ENCODE results near the gene SUMF1. TPM values are rescaled to one million over a fixed set of nuclear protein-coding genes. Genes with fewer than 3 reads are reported as not detected.

Gene SUMF1
- total RNA-seq, 4 donors from 2014 or later = 15.7 to 28.9 (median 26.8) TPM

GRCh38 chr3:4409971-4410573 is 57.0 kb downstream of the SUMF1 start:
- DNase-seq = no peak
- Histone ChIP-seq H3K4me1 (no peaks in the 10 kb centered on the region), H3K4me3 (no peak overlapping the region), H3K27ac (no peak overlapping the region), H3K27me3 (no peaks in the 10 kb centered on the region), H3K9me3 (no peaks in the 10 kb centered on the region), H3K36me3 (peaks cover 0 to 4% (median 0%) of the 10 kb centered on the region in 3 donors)
- TF ChIP-seq CTCF (IDR thresholded peaks at IDR 0.05) = no peak
- no peak for TF ChIP-seq POLR2A (IDR thresholded peaks at IDR 0.05)

- TF ChIP-seq CTCF (IDR thresholded peaks at IDR 0.05) = no peak
- no peak for TF ChIP-seq POLR2A (IDR thresholded peaks at IDR 0.05)
- H3K4me3 ChIP-seq = no peak overlapping the region
- H3K27ac ChIP-seq = no peak overlapping the region
- H3K36me3 ChIP-seq = no peaks in the 10 kb centered on the region
- DNase-seq = no peak
- H3K9me3 ChIP-seq = no peaks in the 10 kb centered on the region
- no peaks in the 10 kb centered on the region for H3K4me1 ChIP-seq
- no peaks in the 10 kb centered on the region for H3K27me3 ChIP-seq
Observed at GRCh38 chr3:4409415-4409814, 57.7 kb downstream of the SUMF1 start.

- Histone ChIP-seq H3K9me3 (no peaks in the 10 kb centered on the region), H3K36me3 (no peaks in the 10 kb centered on the region), H3K4me3 (no peak overlapping the region), H3K4me1 (no peaks in the 10 kb centered on the region), H3K27ac (no peak overlapping the region), H3K27me3 (no peaks in the 10 kb centered on the region)
- DNase-seq = no peak
- TF ChIP-seq POLR2A (IDR thresholded peaks at IDR 0.05) = no peak
Observed at GRCh38 chr3:4408958-4409357, 58.1 kb downstream of the SUMF1 start.

- Histone ChIP-seq H3K27me3 (no peaks in the 10 kb centered on the region), H3K4me1 (no peaks in the 10 kb centered on the region), H3K36me3 (peaks cover 0 to 9% (median 0%) of the 10 kb centered on the region in 3 donors), H3K4me3 (no peak overlapping the region), H3K27ac (no peak overlapping the region), H3K9me3 (no peaks in the 10 kb centered on the region)
- TF ChIP-seq POLR2A (IDR thresholded peaks at IDR 0.05) (no peak), CTCF (IDR thresholded peaks at IDR 0.05) (no peak)
- no peak for DNase-seq
Observed at GRCh38 chr3:4407941-4408340, 59.1 kb downstream of the SUMF1 start.

GRCh38 chr3:4406746-4407568 is 60.1 kb downstream of the SUMF1 start:
- no peaks in the 10 kb centered on the region for H3K4me1 ChIP-seq
- H3K27ac ChIP-seq = no peak overlapping the region
- H3K27me3 ChIP-seq = no peaks in the 10 kb centered on the region
- no peak overlapping the region for H3K4me3 ChIP-seq
- H3K9me3 ChIP-seq = no peaks in the 10 kb centered on the region
- no peak for DNase-seq
- peaks cover 0 to 10% (median 0%) of the 10 kb centered on the region in 3 donors for H3K36me3 ChIP-seq
- TF ChIP-seq POLR2A (IDR thresholded peaks at IDR 0.05) (no peak), CTCF (IDR thresholded peaks at IDR 0.05) (no peak)

- DNase-seq = no peak
- TF ChIP-seq POLR2A (IDR thresholded peaks at IDR 0.05) = no peak
- TF ChIP-seq CTCF (IDR thresholded peaks at IDR 0.05) = no peak
Observed at GRCh38 chr3:4404881-4405280, 62.2 kb downstream of the SUMF1 start.

More at GRCh38 chr3:4404881-4405280, 62.2 kb downstream of the SUMF1 start:
- Histone ChIP-seq H3K9me3 (no peaks in the 10 kb centered on the region), H3K27me3 (no peaks in the 10 kb centered on the region), H3K4me1 (no peaks in the 10 kb centered on the region), H3K36me3 (peaks cover 0 to 10% (median 0%) of the 10 kb centered on the region in 3 donors), H3K27ac (no peak overlapping the region), H3K4me3 (no peak overlapping the region)
